ENCODE measurements around the gene C4orf50.
"Not testable (repeated sequence)": the region's sequence is repeated elsewhere in the genome, so short reads cannot be mapped to it uniquely, and the experiment has no call there.

Gene C4orf50

DNA sequence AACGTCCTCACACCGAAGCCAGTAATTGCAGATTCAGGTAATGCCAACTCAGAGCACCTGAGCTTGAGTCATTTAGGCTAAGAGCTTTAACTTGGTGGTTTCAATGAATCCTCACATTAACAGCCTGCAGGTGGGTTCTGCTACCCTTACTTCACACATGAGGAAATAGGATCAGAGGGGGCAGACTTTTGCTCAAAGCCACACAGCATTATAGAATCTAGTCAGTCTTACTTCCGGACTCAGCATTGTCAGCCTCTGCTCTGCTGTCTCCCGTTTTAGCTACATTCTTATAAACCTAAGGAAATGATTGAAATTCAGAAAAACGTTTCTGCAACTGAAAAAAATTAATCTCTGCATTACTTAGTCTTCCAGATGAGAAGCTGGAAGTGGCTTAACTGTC, 6.0 kb downstream of the C4orf50 start:
- no peak for DNase-seq

DNA sequence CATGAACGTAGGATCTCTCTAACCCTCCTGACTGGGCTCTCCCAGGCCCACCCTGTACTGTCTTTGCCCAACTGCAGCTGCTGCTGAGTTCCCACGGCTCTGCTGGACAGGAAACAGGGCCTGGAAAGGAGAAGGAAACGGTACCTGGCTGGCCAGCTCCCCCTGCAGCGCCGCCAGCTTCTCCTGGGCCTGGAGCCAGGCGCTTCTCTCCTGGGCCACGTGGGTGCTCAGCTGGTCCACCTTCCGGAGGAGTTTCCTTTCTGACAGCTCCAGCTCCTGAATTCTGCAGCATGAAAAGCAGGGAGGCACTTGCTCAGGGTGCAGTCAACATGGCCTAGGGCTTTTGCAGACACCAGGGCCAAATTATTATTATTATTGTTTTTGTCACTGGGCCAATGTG, 6.5 kb downstream of the C4orf50 start:
- no peak for DNase-seq

DNA sequence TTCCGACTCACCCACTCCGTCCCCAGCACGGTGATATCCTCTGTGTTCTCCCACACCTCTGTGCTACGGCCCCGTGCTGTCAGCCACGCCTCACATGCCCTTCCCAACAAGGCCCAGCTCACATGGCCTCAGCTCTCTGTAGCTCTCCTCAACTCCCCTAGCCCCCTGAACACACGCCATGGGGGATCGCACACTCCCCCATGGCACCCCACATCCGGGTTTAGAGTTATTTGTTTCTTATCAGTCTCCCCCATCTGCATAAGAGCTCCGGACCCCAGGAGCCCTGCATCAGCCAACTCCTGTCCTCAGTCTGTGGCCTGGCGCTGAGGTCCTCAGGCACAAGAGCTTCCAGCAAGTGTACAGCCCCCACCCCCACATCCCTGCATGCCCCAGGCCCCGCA, 7.0 kb downstream of the C4orf50 start:
- DNase-seq, result no peak

DNA sequence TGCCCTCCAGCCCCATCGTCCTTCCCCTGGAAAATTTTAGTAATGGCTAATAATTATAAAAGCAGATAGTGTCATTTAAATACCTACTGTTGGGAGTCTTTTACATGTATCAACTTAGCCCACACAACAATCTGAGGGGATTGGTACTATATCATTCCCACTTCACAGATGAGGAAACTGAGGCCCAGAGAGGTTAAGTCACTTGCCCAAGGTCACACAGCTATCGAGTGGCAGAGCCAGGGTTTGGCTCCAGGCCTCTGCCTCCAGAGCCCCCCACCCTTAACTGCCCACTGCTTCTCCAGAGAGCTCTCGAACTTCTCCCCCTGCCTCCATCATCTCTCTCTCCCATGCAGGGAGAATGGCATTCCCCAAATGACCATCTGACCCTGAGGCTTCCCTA, 7.4 kb downstream of the C4orf50 start:
- no peak for DNase-seq

DNA sequence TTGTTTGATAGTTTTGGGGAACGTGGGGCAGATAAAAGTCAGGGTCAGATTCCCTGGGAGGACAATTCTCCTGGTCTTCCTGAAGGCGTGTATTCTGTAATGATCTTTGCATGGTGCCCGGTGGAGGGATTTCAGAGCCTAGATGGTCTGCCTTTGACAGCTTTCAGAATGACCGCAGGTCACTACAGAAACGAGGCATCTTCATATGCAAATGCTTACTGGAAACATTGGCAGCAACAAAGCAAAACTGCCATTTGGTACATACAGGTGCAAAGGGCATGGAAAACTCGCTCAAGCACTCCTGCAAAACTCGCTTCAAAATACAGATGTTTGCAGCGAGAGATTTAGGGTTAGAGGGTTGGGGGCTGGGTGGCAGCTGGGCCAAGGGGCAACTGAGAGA, 8.8 kb downstream of the C4orf50 start:
- no peak for DNase-seq

DNA sequence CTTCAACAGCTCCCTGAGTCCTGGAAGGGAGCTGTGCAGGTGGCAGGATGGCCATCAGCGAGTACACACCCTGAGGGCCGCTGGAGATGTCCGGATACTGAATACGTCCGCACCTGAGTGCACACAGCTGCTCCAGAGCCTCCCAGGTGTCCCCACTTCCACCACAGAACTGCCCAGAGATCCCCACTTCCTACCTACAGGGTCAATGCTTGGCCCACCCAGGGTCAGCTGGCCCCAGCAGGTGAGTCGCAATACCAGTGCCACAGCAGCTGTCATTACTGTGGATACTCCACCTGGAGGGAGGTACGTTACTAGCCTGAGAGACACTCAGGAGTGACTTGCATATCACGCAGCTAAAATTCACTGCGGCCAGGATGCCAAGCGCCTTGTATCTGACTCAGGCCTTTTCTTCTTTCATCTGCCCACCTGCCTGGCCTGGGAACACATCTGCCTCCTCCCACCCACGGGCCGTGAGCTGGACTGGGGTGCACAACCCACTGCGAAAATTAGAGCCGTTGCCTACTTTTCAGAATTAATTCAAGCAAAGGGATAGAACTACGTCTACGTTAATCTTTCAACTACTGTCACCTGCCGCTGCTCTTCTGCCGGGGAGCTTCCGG, 9.4 kb downstream of the C4orf50 start:
- DNase-seq, result no peak

DNA sequence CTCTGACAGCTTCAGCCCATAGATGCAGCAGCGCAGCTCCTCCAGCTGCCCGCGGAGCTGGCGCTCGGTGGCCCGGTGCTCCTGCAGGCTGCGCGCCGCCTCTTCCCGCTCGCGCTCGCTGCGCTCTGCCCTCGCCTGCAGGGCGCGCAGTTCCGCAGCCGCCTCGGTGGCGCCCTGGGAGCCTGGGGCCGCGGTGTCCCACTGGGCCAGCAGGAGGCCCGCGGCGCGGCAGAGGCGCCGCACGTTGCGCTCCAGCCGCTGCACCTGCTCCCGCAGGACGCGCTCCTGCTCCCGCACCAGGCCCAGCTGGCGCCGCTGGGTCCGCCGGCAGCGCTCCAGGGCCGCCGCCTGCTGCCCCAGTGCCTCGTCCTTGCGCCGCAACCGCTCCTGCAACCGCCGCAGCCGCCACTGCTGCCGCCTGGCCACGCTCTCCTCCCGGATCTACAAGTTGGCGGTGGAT, 10.1 kb downstream of the C4orf50 start:
- DNase-seq, result no peak

DNA sequence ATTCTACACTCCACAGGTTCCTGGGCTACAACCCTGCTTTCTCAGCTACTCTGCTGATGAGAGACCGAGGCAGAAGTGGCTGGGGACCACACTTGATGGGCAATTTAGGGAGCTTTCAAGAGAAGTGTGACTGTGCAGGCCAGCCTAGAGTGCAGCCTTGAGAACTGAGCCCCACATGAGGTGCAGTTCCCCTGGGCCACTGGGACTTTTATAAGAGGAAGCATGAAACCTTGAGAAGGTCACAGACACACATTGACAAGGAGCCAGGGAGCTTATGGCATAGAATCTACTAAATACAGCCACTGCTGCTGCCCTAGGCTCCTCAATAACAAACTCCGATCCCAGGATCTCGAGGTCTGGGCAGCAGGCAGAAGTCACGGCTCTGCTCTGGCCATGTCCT, 13.1 kb downstream of the C4orf50 start:
- DNase-seq, result no peak

DNA sequence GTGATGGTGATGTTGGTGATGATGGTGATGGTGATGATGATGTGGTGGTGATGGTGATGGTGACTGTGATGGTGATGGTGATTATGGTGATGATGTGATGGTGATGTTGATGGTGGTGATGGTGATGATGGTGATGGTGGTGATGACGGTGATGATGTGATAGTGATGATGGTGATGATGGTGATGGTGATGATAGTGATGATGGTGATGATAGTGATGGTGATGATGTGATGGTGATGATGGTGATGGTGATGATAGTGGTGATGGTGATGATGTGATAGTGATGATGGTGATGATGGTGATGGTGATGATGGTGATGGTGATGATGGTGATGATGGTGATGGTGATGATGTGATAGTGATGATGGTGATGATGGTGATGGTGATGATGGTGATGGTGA, 14.7 kb downstream of the C4orf50 start:
- DNase-seq, result not testable (repeated sequence)

DNA sequence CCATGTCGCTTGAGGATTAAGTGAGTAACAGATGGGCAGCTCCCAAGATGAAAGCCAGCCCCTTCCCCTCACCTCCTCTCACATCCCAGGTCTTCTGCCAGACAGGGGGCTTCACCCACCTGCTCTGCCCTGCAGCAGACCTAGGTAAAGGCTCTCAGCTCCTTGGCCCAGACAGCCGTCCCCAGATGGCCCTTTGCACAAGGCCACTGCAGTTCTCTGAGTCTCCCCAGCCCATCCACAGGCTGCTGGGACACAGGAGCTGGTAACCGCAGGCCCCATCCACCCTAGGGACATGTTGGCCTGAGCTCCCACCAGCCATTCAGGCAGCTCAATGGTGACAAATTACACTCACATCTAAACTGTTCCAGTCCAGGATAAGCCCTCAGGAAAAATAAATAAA, 15.3 kb downstream of the C4orf50 start:
- DNase-seq, result no peak

DNA sequence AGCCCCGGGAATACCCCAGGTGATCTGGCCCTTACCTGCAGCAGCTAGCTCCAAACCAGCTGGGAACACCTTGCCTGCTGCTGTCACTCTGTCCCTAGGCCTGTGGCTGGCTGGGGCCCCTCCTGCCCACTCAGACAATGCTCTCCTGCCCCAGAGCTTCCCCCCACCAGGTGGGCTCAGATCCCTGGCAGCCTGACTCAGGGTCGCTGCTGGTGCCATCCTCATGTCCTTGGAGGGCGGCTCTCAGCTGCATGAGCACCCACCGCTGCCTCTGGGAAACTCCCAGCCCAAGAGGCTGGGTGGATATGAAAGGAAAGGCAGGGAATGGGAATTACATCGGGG, 15.8 kb downstream of the C4orf50 start:
- DNase-seq, result no peak

DNA sequence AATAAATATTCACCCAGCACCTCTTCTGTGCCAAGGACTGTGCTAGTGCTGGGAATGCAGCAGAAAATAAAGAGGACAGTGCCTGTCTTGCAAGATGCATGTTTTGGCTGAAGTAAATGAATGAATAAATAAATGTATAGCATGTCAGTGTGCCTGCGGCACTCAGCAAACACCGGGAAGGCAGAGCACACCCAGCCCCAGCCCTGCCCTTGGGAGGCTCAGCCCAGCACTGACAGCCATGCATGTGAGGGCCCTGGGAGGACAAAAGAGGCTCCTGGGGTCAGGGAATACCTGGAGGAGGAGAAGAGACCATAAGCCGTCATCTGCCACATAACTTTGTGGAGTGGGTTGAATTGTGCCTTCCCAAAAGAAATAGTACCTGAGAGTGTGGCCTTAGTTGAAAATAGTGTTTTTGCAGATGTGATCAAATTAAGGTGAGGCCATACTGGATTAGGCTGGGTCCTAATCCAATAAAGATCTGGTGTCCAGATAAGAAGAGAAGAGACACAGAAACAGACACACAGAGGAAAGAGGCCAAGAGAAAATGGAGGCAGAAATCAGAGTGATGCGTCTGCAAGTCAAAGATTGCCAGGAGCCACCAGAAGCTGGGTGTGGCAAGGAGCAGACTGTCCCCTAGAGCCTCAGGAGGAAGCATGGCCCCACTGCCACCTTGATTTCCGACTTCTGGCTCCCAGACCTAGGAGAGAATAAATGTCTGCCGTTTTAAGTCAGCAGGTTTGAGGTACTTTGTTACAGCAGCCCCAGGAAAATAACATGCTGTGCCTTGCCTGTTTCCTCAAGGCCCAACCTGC, 16.3 kb downstream of the C4orf50 start:
- no peak for DNase-seq

DNA sequence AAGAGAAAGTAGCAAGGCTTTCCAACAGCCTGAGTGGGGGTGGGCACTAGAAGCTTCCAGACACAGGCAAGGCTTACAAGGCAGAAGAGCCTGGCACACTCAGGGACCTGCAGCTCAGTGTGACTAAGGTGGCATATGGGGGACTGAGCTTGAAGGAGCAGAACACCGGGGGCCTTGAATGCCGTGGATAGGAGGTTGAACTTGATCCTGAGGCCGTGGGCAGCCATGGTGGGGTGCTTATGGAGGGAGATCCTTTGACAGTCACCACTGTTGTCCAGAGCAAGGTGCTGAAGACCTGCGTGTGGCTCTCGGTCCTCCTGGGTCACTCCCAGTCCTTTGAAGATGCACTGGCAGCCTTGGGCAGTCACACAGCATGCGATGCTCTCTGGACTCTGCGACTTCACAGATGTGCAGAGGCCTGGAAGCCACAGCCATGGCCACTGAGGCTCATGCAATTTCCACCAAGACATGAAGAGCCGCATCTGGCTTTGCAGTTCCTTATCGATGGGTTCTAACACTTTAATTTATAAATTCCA, 18.3 kb downstream of the C4orf50 start:
- DNase-seq, result no peak

DNA sequence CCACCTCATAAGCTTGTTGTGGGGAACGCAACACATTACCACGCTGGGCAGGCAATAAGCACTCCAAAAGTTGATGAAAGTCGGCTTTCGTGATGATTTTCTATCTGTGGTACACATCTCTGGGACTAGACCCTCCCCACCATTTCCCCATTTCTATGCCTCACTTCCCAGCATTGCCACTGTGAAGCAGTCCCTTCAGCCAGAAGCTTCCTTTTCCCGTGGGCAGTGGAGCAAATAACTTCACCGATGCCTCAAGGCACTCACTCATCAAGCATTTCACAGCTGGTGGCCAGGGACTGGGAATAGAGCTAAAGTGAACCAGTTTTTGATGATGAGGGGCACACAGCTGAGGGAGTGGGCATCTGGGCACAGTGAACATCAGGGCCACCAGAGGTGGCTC, 18.9 kb downstream of the C4orf50 start:
- no peak for DNase-seq

DNA sequence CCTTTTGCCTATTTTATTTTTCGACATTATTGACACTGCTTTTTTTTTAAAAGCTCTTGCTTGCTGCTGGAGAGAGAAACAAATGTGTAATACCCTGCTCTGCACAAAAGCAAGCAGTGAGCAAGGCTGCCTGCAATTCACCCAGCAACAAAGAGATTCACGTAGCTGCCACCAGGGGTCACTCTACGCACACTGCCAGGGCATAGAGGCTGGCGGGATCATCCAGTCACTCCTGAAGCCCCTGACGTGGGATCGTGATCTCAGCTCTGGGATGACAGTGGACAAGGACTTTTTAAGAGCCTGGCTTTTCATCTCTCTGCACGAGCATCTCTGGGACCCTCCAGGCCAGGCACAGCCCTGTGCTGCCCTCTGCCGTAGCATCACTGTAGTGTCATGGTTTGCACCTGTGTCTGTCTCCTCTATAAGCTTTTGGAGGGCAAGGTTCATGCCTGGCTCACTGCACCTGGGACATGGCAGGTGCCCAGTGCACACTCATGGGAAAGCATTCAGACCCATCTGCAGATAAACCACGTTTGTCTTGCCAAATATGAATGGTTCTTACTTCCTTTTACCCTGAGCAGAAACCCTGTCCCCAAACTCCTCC, 19.8 kb downstream of the C4orf50 start:
- DNase-seq, result no peak

DNA sequence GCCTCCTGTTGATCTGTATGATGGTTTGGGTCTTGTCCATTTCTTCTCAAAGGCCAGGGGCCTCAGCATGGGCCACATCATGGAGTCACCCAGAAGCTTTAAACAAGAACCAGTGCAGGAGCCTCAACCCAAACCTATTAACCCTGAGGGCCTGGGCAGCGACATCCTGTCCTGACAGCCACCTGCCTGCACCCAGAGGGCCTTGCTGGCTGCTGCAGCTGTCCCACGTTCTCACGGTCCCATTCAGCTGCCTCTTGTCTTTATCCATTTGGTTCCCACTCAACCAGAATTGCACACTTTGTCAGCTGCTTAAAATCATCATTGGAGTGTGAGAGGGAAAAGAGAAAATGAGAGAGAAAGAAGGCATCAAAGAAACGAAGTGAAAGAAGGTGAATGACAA, 21.6 kb downstream of the C4orf50 start:
- DNase-seq, result no peak

DNA sequence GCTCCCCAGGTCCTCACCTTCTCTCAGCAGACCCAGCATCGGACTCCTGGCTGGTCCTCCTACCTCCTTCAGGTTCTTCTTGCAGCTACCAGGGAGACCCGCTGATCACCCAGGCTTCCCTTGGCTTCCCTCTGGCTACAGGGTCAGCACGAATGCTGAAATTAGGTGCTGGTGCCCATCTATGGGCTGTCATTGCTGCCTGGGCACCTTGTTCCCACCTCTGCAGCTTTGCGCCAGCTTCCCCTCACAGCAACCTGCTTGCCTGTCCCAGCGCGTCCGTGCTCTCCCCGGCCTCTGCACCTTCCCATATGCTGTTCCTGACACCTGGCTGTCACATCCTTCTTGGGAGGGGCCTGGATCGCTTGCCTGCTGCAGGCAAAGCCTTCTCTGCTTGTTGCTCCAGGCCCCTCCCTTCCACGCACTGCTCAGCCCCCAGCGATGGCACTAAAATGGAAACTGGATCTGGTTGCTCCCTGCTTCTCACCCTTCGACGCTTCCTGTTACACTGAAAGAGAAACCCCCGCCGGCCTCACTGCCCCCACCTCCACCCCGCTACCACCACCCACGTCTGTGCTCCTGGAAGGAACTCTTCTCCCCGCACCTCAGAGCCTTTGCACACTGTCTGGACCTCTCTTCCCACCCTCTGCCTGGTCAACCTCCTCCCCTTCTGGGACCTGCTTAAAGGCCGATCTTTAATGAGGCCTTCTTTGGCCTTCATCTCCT, 22.2 kb downstream of the C4orf50 start:
- DNase-seq, result no peak

DNA sequence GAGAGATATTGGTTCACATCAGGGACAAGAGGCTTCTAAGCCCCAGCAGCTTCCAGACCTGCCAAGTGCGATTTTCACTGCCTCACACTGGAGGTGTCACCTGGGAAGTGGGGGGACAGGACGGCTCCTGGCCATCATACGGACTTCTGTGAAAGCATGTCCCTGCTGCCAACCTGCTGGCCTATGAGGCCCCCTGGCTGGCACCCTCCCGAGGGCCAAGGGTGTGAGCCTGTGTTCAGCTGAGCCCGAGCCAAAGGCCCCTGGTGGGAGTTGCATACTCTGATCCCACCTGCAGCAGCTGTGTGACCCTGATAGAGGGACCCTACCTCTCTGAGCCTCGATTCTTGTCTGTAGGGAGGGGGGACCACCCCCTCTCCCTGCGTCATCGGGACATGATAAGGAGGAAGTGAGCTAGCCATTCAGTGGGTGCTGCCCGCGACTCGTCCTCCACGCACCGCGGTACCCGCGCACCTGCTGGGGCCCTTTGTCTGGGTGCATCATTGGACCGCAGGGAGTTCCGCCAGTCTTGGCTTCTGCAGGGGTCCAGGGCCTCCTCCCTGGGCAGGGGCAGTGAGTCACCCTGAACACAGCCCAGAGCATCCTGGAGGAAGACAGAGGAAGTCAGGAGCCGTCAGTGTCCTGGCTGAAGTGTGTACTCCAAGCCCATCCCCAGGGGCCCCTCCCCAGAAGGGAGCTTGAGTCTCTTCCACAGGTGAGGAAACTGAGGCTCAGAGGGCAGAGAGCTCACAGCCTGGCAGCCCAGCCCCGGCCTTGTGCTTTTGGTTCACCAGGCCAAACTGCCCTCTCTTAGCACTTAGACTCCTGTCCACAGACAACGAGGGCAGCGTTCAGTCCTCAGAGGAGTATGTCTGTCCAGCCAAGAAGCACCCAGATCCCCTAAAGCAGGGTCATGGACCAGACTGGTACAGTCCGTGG, 24.1 kb downstream of the C4orf50 start:
- no peak for DNase-seq

DNA sequence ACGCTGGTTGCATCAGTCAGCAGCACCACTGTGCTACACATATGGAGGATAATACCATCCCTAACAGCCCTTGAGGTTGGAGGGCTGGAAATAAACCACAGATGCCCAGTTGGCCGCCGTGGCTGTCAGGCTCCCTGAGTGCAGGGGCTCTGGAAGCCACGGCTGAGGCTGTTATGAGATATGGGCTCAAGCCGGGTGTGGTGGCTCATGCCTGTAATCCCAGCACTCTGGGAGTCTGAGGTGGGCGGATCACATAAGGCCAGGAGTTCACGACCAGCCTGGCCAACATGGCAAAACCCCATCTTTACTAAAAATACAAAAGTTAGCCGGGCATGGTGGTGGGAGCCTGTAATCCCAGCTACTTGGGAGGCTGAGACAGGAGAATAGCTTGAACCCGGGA, 24.9 kb downstream of the C4orf50 start:
- not testable (repeated sequence) for DNase-seq

DNA sequence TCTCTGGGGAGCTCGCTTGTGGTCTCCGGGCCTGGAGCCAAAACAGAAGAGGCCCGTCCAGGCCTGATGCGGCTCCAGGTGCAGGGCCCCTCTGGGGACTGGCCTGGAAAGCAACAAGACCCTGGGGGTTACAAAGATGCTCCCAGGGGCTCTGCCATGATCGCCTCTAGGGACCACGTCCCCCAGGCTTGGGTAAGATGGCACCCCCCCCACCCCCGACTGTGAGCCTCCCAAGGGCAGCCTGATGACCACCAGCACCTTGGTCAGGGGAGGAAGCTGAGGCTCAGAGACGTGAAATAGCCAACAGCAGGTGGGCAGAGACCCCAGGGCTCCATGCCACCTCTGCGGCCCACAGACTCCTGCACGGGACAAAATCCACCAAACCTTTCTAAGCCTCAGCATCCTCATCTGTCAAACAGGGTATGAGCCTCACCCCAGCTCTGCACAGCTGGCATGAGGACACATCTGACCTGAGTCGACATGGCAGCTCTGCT, 25.4 kb downstream of the C4orf50 start:
- DNase-seq, result no peak

DNA sequence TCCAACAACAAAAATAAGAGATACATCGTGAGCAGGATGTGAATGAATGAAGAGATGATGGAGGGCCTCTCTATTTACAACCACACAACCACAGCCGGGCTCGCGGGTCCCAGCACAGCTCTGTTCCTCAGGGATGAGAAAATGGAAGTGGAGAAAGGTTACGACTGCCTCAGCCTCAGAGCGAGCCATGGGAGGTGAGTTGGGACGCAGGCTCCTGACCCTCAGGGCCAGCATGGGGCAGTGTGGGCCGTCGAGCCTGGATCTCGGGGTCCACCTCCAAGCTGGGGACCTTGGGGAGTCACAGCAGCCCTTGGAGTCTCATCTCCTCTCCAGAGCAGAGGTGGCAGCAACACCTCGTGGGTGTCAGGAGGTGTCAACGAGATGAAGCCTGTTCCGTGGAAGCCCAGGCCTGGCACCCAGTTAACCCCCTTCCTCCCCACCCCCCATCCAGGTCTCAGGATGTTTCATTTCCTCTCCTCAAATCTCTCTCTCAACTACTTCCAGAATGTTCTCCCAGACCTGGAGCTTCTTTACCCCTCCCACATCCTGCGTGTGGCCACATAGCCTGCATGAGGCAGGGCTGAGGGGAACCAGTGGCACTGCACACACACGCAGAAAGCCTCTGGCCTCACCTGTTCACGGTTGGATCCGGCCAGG, 25.9 kb downstream of the C4orf50 start:
- DNase-seq, result no peak

DNA sequence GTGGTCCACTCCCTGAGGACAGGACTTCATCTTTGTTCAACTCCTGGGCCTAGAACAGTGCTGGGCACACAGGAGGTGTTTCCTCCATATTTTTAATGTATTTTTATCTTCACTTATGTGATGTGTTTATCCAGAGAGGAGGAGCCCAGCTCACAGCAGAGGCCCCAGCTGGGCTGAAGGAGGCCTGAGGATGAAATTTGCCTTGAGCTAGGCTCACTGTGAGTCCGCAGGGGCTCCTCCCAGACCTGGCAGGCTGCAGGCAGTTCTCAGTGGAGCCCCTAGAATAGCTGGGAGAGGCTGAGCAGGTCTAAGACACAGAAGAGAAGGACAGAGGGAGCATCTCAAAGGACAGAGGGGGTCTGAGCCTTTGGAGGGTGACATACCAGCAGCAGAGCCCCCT, 26.8 kb downstream of the C4orf50 start:
- DNase-seq, result no peak
